ENCODE data around the gene PPP2R2D.

DNA sequence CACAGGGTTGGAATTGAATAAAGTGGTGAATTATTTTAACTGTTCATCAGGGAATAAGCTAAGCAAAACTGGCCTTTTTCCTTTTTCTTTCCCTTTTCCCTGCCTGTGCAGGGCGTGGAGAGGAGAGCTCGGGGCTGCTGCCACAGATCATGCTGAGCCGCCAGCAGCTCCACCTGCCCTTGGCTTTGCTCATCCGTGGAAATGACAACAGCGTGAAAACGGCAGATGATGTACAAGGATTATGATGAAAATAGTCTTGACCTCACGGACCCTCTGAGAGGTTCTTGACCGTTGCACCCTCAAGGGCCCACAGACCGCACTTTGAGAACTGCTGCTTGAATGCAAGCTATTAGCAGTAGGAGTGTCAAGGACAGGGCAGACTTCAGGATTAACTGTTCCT lies 10.6 kb downstream of the PPP2R2D start:
- TF ChIP-seq CTCF (conservative IDR thresholded peaks at IDR 0.05 in 1 of 2, IDR thresholded peaks at IDR 0.05 in 1 of 2; ENCODE audit: extremely low read depth in 1 of 2, insufficient read depth in 1 of 2, low read depth in 1 of 2, low read length in 2 of 2) (no peak), EZH2 (IDR thresholded peaks at IDR 0.05; ENCODE audit: borderline replicate concordance, low read length) (no peak)
